Activated CD8-positive, alpha-beta memory T cell treated with anti-CD3 and anti-CD28 coated beads for 1 hour (primary cell): ENCODE results near the gene ADGRF4.

Experiments
- DNase-seq, 2 donors: peaks; one replicate each; pipeline ENCODE4 v3.0.0-alpha.2; 2020; ENCODE audit warnings: low read depth in 1 of 2; ENCODE audit errors: extremely low read depth in 1 of 2

ADGRF4 gene

GRCh38 chr6:47698342-47698787 lies at the start of gene ADGRF4:
Gene ADGRF4 (plus strand): TSS chr6:47698580. CDS start chr6:47707246, 8,666 bp downstream.
- DNase-seq = no peak

- no peak for DNase-seq
Observed at GRCh38 chr6:47650553-47651432, 47.6 kb upstream of the ADGRF4 start.

- DNase-seq = no peak
Observed at GRCh38 chr6:47651505-47651944, 46.9 kb upstream of the ADGRF4 start.

- no peak for DNase-seq
Observed at GRCh38 chr6:47653706-47654105, 44.7 kb upstream of the ADGRF4 start.

GRCh38 chr6:47654255-47654654 lies 44.1 kb upstream of the ADGRF4 start:
- DNase-seq = no peak

- no peak for DNase-seq
Observed at GRCh38 chr6:47655719-47656595, 42.4 kb upstream of the ADGRF4 start.

GRCh38 chr6:47661960-47662359 lies 36.4 kb upstream of the ADGRF4 start:
- no peak for DNase-seq

GRCh38 chr6:47663462-47664216 lies 34.7 kb upstream of the ADGRF4 start:
- no peak for DNase-seq

- no peak for DNase-seq
Observed at GRCh38 chr6:47665112-47665511, 33.3 kb upstream of the ADGRF4 start.

GRCh38 chr6:47669684-47670513 lies 28.5 kb upstream of the ADGRF4 start:
- DNase-seq = no peak

GRCh38 chr6:47670851-47671250 lies 27.5 kb upstream of the ADGRF4 start:
- no peak for DNase-seq

GRCh38 chr6:47671777-47672176 lies 26.6 kb upstream of the ADGRF4 start:
- no peak for DNase-seq

GRCh38 chr6:47672816-47673215 lies 25.6 kb upstream of the ADGRF4 start:
- no peak for DNase-seq

- DNase-seq = no peak
Observed at GRCh38 chr6:47674673-47675072, 23.7 kb upstream of the ADGRF4 start.

GRCh38 chr6:47677381-47678100 lies 20.8 kb upstream of the ADGRF4 start:
- DNase-seq = no peak

GRCh38 chr6:47678739-47679138 lies 19.6 kb upstream of the ADGRF4 start:
- DNase-seq = no peak

- no peak for DNase-seq
Observed at GRCh38 chr6:47679322-47679906, 19.0 kb upstream of the ADGRF4 start.

GRCh38 chr6:47680051-47680450 lies 18.3 kb upstream of the ADGRF4 start:
- DNase-seq = no peak

- DNase-seq = no peak
Observed at GRCh38 chr6:47680724-47681123, 17.7 kb upstream of the ADGRF4 start.
